H1 (cell line): ENCODE data around the gene DOHH. TPM values are rescaled to one million over a fixed set of nuclear protein-coding genes. Genes with fewer than 3 reads are reported as not detected.
A peak's percentile ranks its signal among the peaks of the same experiment; 100 is the strongest.

Source experiments
- CTCF ChIA-PET: fragments of 300-600 bp; sonication (Branson Sonifier 250); formaldehyde crosslinking; loops from one replicate; lab custom pipeline; 2021; ENCODE audit not compliant: partially characterized antibody; lab: Charles Lee
- POLR2A ChIA-PET: fragments of 300-600 bp; sonication (Branson Sonifier 250); formaldehyde crosslinking; loops from one replicate; lab custom pipeline; 2021; ENCODE audit warnings: inconsistent platforms; ENCODE audit not compliant: partially characterized antibody; lab: Charles Lee
- DNase-seq, 2 experiments: peaks; one replicate each; pipeline versions ENCODE4 v3.0.0 to v3.0.0-alpha.2; 2010 to 2022; ENCODE audit warnings: low spot score in 2 of 2, low read depth in 1 of 2, mixed read lengths in 1 of 2
- FAIRE-seq: peaks from 2 replicates; lab custom pipeline; 2011; peaks lifted over from hg19 to GRCh38; lab: Jason Lieb, UNC
- H2AFZ ChIP-seq: 2 replicates; pipeline ENCODE4 v1.8.1; 2012; ENCODE audit warnings: low read length, inconsistent platforms
- H2AK5ac ChIP-seq: 2 replicates; pipeline ENCODE4 v1.6.1; 2013; ENCODE audit warnings: low read depth, low read length
- H2BK120ac ChIP-seq: replicated peaks from 2 replicates; pipeline ENCODE3; 2013; ENCODE audit warnings: low read depth, low read length, inconsistent platforms
- H2BK12ac ChIP-seq: 2 replicates; pipeline ENCODE4 v1.6.1; 2013; ENCODE audit warnings: low read depth, low read length
- H2BK15ac ChIP-seq: 2 replicates; pipeline ENCODE4 v1.6.1; 2013; ENCODE audit warnings: low read length
- H2BK20ac ChIP-seq: 2 replicates; pipeline ENCODE4 v1.6.1; 2013; ENCODE audit warnings: low read length
- H2BK5ac ChIP-seq: 2 replicates; pipeline ENCODE4 v1.6.1; 2013; ENCODE audit warnings: low read depth, low read length
- H3K14ac ChIP-seq: 2 replicates; pipeline ENCODE4 v1.6.1; 2013; ENCODE audit warnings: inconsistent platforms; ENCODE audit not compliant: insufficient read length
- H3K18ac ChIP-seq: 2 replicates; pipeline ENCODE4 v1.6.1; 2013; ENCODE audit warnings: low read length; ENCODE audit errors: extremely low read depth
- H3K23ac ChIP-seq: 2 replicates; pipeline ENCODE4 v1.6.1; 2013; ENCODE audit warnings: inconsistent platforms; ENCODE audit not compliant: insufficient read length
- H3K23me2 ChIP-seq: 2 replicates; pipeline ENCODE4 v1.6.1; 2013; ENCODE audit warnings: low read depth, low read length
- H3K27ac ChIP-seq: 2 replicates; pipeline ENCODE4 v1.6.1; 2011; ENCODE audit warnings: low read depth, low read length, inconsistent platforms
- H3K27me3 ChIP-seq, 4 experiments: replicated peaks in 1 of 4; 1 replicate in 1 of 4; 2 replicates in 3 of 4; pipeline versions ENCODE4 v1.6.1 to v1.8.1; 2011 to 2013; ENCODE audit warnings: low read length in 3 of 4, mild to moderate bottlenecking in 3 of 4, inconsistent platforms in 2 of 4, mixed read lengths in 2 of 4, moderate library complexity in 1 of 4; ENCODE audit not compliant: control insufficient read depth in 3 of 4, insufficient read depth in 3 of 4; ENCODE audit errors: extremely low read depth in 1 of 4
- H3K36me3 ChIP-seq, 4 experiments: 2 replicates each; pipeline versions ENCODE4 v1.6.1 to v1.8.1; 2011 to 2013; ENCODE audit warnings: mild to moderate bottlenecking in 4 of 4, low read length in 3 of 4, moderate library complexity in 2 of 4, control low read depth in 1 of 4, inconsistent platforms in 1 of 4; ENCODE audit not compliant: insufficient read depth in 4 of 4, control insufficient read depth in 2 of 4
- H3K4ac ChIP-seq: replicated peaks from 2 replicates; pipeline ENCODE3; 2013; ENCODE audit warnings: low read length, low read depth, mixed read lengths, inconsistent platforms; ENCODE audit not compliant: insufficient read length
- H3K4me1 ChIP-seq, 4 experiments: replicated peaks in 1 of 4; 1 replicate in 1 of 4; 2 replicates in 3 of 4; pipeline versions ENCODE4 v1.6.1 to v1.8.1; 2011 to 2013; ENCODE audit warnings: low read length in 3 of 4, inconsistent platforms in 2 of 4, mixed read lengths in 1 of 4; ENCODE audit not compliant: insufficient read depth in 4 of 4, control insufficient read depth in 3 of 4
- H3K4me2 ChIP-seq, 2 experiments: 2 replicates each; pipeline versions ENCODE4 v1.6.1 to v1.8.1; 2011 to 2013; ENCODE audit warnings: low read depth in 2 of 2, low read length in 2 of 2, control low read depth in 1 of 2, inconsistent platforms in 1 of 2, mild to moderate bottlenecking in 1 of 2; ENCODE audit not compliant: insufficient read depth in 1 of 2
- H3K4me3 ChIP-seq, 4 experiments: fragments of 200-600, 300-600 bp in 1 of 4; sonication (generic), shearing (Covaris generic), sonication (Bioruptor Twin) in 1 of 4; 2 replicates each; pipeline versions ENCODE4 v1.5.1 to v1.8.1; 2011 to 2016; ENCODE audit warnings: low read length in 4 of 4, low read depth in 3 of 4, control low read depth in 2 of 4, inconsistent platforms in 2 of 4, mild to moderate bottlenecking in 2 of 4, mixed read lengths in 1 of 4, moderate library complexity in 1 of 4; ENCODE audit not compliant: insufficient read depth in 2 of 4; ENCODE audit errors: extremely low read depth in 1 of 4
- H3K56ac ChIP-seq: replicated peaks from 2 replicates; pipeline ENCODE3; 2013; ENCODE audit warnings: low read depth, mild to moderate bottlenecking, mixed read lengths, low read length, inconsistent platforms; ENCODE audit not compliant: insufficient read length
- H3K79me1 ChIP-seq: 2 replicates; pipeline ENCODE4 v1.6.1; 2013; ENCODE audit warnings: low read depth, low read length, control low read depth
- H3K79me2 ChIP-seq, 2 experiments: 2 replicates each; pipeline versions ENCODE4 v1.6.1 to v1.8.1; 2012 to 2013; ENCODE audit warnings: low read length in 2 of 2, mild to moderate bottlenecking in 2 of 2, inconsistent platforms in 1 of 2; ENCODE audit not compliant: insufficient read depth in 2 of 2, control insufficient read depth in 1 of 2
- H3K9ac ChIP-seq, 4 experiments: replicated peaks in 1 of 4; 1 replicate in 1 of 4; 2 replicates in 3 of 4; pipeline versions ENCODE4 v1.6.1 to v1.8.1; 2011 to 2013; ENCODE audit warnings: low read depth in 3 of 4, low read length in 3 of 4, control low read depth in 2 of 4, mild to moderate bottlenecking in 2 of 4, moderate library complexity in 2 of 4, inconsistent platforms in 1 of 4; ENCODE audit errors: extremely low read depth in 1 of 4
- H3K9me3 ChIP-seq, 2 experiments: 2 replicates each; pipeline versions ENCODE4 v1.6.1 to v1.8.1; 2012 to 2013; ENCODE audit warnings: mild to moderate bottlenecking in 2 of 2, moderate library complexity in 2 of 2, control low read depth in 1 of 2, inconsistent platforms in 1 of 2, low read depth in 1 of 2, low read length in 1 of 2, mixed read lengths in 1 of 2; ENCODE audit not compliant: insufficient read depth in 2 of 2
- H4K20me1 ChIP-seq, 2 experiments: replicated peaks in 1 of 2; 2 replicates each; pipeline versions ENCODE3 to v1.8.1; 2011 to 2013; ENCODE audit warnings: inconsistent platforms in 2 of 2, low read length in 2 of 2, mild to moderate bottlenecking in 1 of 2; ENCODE audit not compliant: insufficient read depth in 2 of 2, control insufficient read depth in 1 of 2
- H4K5ac ChIP-seq: 2 replicates; pipeline ENCODE4 v1.6.1; 2013; ENCODE audit warnings: low read length, low read depth, mixed read lengths, inconsistent platforms; ENCODE audit not compliant: insufficient read length
- H4K8ac ChIP-seq: 2 replicates; pipeline ENCODE4 v1.8.0; 2013; ENCODE audit warnings: mild to moderate bottlenecking, moderate library complexity, low read length, inconsistent platforms; ENCODE audit not compliant: insufficient read depth; ENCODE audit errors: extremely low read depth
- H4K91ac ChIP-seq: replicated peaks from 2 replicates; pipeline ENCODE3; 2013; ENCODE audit warnings: low read length, mixed read lengths, inconsistent platforms; ENCODE audit not compliant: insufficient read length
- CEBPB ChIP-seq: IDR thresholded peaks from 2 replicates; pipeline ENCODE4 v1.6.1; 2012; ENCODE audit warnings: low read depth, low read length
- CHD2 ChIP-seq: IDR thresholded peaks from 2 replicates; pipeline ENCODE4 v1.6.1; 2012; ENCODE audit warnings: low read length, improper control_type of control experiment
- CTBP2 ChIP-seq: IDR thresholded peaks from 2 replicates; pipeline ENCODE4 v1.7.0; 2011; ENCODE audit warnings: borderline replicate concordance, mild to moderate bottlenecking, moderate library complexity, mixed read lengths, low read length; ENCODE audit not compliant: insufficient read depth, insufficient read length
- EGR1 ChIP-seq: IDR thresholded peaks from 2 replicates; pipeline ENCODE4 v1.6.1; 2011; ENCODE audit warnings: low read depth, low read length, borderline replicate concordance
- EZH2 ChIP-seq: fragments of 200-600 bp; sonication (generic); IDR thresholded peaks from 2 replicates; pipeline ENCODE4 v1.7.1; 2012; ENCODE audit warnings: low read depth, mild to moderate bottlenecking, moderate library complexity, low read length, inconsistent platforms; ENCODE audit not compliant: severe bottlenecking
- KDM1A ChIP-seq: fragments of 200-600, 300-600 bp; sonication (generic); IDR thresholded peaks from 2 replicates; pipeline ENCODE4 v1.7.1; 2016; ENCODE audit warnings: mild to moderate bottlenecking, low read length, borderline replicate concordance
- KDM4A ChIP-seq: IDR thresholded peaks from one replicate; pipeline ENCODE4 v1.7.1; 2012; ENCODE audit warnings: low read depth, mild to moderate bottlenecking, moderate library complexity, low read length, inconsistent platforms; ENCODE audit not compliant: severe bottlenecking
- POU5F1 ChIP-seq: IDR thresholded peaks from 2 replicates; pipeline ENCODE4 v1.6.1; 2011; ENCODE audit warnings: low read depth, mild to moderate bottlenecking, low read length, moderate library complexity
- SUZ12 ChIP-seq: fragments of 200-600 bp; sonication (generic); IDR thresholded peaks from 2 replicates; pipeline ENCODE4 v1.6.1; 2012; ENCODE audit warnings: mild to moderate bottlenecking, inconsistent platforms, low read length, moderate library complexity, mixed read lengths
- TEAD4 ChIP-seq: IDR thresholded peaks from 2 replicates; pipeline ENCODE4 v1.6.1; 2012; ENCODE audit warnings: low read depth, low read length, inconsistent platforms, mixed read lengths
- WGBS, 2 experiments: shearing (Covaris generic) in 1 of 2; methylation state at CpG; one replicate each; pipeline versions ENCODE4 v1.1.6 to v1.1.7; 2013 to 2015; ENCODE audit warnings: low lambda C conversion rate in 2 of 2, mixed read lengths in 2 of 2, inconsistent platforms in 1 of 2, low coverage in 1 of 2, missing lambda C conversion rate in 1 of 2; ENCODE audit not compliant: insufficient replicate concordance in 2 of 2, insufficient coverage in 1 of 2, insufficient read length in 1 of 2; ENCODE audit errors: extremely low coverage in 1 of 2, missing lambda C conversion rate in 1 of 2; 5-methylcytosine and 5-hydroxymethylcytosine counted together
- polyA plus RNA-seq, 7 experiments: library from polyadenylated mRNA; depleted of rRNA in 3 of 7; stranded (reverse) in 5 of 7; unstranded in 2 of 7; fragments of >200 nt in 5 of 7; fragments of 200-250 nt in 2 of 7; gene quantifications; 1 replicate in 5 of 7; 2 replicates in 1 of 7; 4 replicates in 1 of 7; pipeline versions ENCODE4 v1.2.1 to v1.2.3, GENCODE V29; 2011 to 2013; ENCODE audit warnings: missing spikeins in 2 of 7, mixed read lengths in 2 of 7
- total RNA-seq: library from RNA; stranded (reverse); fragmentation: NEBNext Ultra II Directional; extraction: Animal tissue kit (Norgen Biotek cat#: 25700); gene quantifications from 2 replicates; pipeline ENCODE4 v1.2.1, GENCODE V29; 2021
- TF ChIP-seq, protein P1 (sequence below): IDR thresholded peaks from 2 replicates; pipeline ENCODE4 v1.6.1; 2012; ENCODE audit warnings: inconsistent platforms

Gene DOHH
- total and polyA plus RNA-seq, 2 of the 8 experiments (the other 6 are each of a cell fraction or from before 2014, with no cell fraction given), result 7.3 to 17.7 TPM

GRCh38 chr19:3516675-3517207 lies 16.3 kb upstream of the DOHH start:
- peak overlapping the region; percentile 61; the same call in 1 of the 2 replicates for H2BK20ac ChIP-seq
- no peak for TF ChIP-seq CEBPB
- TF ChIP-seq, protein P1, sequence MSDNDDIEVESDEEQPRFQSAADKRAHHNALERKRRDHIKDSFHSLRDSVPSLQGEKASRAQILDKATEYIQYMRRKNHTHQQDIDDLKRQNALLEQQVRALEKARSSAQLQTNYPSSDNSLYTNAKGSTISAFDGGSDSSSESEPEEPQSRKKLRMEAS, result no peak
- no peak for TF ChIP-seq POU5F1
- no peak for TF ChIP-seq KDM1A
- no peak for TF ChIP-seq CTBP2
- TF ChIP-seq SUZ12, result no peak
- TF ChIP-seq EZH2, result no peak
- no peak for TF ChIP-seq TEAD4
- no peak for TF ChIP-seq CHD2
- TF ChIP-seq EGR1, result no peak
- no peak for TF ChIP-seq KDM4A
- TF ChIP-seq, all 59 proteins: peak for 0
- Histone ChIP-seq H2AK5ac (peak overlapping the region; percentile 61; the same call in 1 of the 2 replicates), H4K20me1 (peaks cover 4 to 17% of the 10 kb centered on the region in 2 experiments), H3K4me3 (no peak overlapping the region), H3K79me2 (peaks cover 0 to 72% of the 10 kb centered on the region in 2 experiments; a peak in 3 of 4 replicates), H3K14ac (no peak overlapping the region), H2BK12ac (peak overlapping the region; percentile 43; the same call in 1 of the 2 replicates), H3K23ac (no peak overlapping the region), H2BK120ac (no peak overlapping the region), H3K36me3 (no peaks in the 10 kb centered on the region), H3K4me2 (no peak overlapping the region), H3K9ac (no peak overlapping the region), H2AFZ (no peak overlapping the region), H3K79me1 (peaks cover 21% of the 10 kb centered on the region), H3K56ac (no peak overlapping the region), H2BK5ac (peak overlapping the region; percentile 88), H3K4ac (no peak overlapping the region), H4K91ac (peak overlapping the region; percentile 80), H3K27ac (no peak overlapping the region), H3K9me3 (no peaks in the 10 kb centered on the region), H3K4me1 (peaks cover 0 to 29% (median 20%) of the 10 kb centered on the region in 4 experiments; a peak in 6 of 7 replicates), H4K5ac (no peak overlapping the region), H3K23me2 (no peaks in the 10 kb centered on the region), H4K8ac (no peak overlapping the region; the same call in 1 of the 2 replicates), H2BK15ac (peak overlapping the region; percentile 88; the same call in 1 of the 2 replicates), H3K27me3 (no peaks in the 10 kb centered on the region), H3K18ac (no peak overlapping the region; the same call in 1 of the 2 replicates)
- ChIA-PET CTCF (interaction anchor here (0.8 to 5.4 kb wide), 8 partner anchors 10 to 192 kb away, joined by 3 to 28 read pairs (median 4); no protein-coding TSS in a partner anchor), POLR2A (interaction anchor here (1.0 to 2.3 kb wide), 3 partner anchors 11 to 43 kb away, joined by 4 to 7 read pairs (median 5); no protein-coding TSS in a partner anchor)
- no peak for FAIRE-seq
- WGBS, 2 experiments, result 93% methylated on average over 15 of the region's 15 CpGs; no CpG with 5 or more reads in 1 of the 2 experiments
- DNase-seq, result no peak
